GM18499 (cell line): Measurements from ENCODE around the gene PTBP3.
"Not testable (repeated sequence)": the region's sequence is repeated elsewhere in the genome, so short reads cannot be mapped to it uniquely, and the experiment has no call there.

ENCODE experiments used
- ATAC-seq: cut with Tn5 transposase; IDR thresholded peaks from one replicate; pipeline ENCODE4 v1.9.1; 2021; ENCODE audit warnings: moderate number of reproducible peaks; ENCODE audit not compliant: insufficient read depth, unreplicated experiment

Gene PTBP3

DNA sequence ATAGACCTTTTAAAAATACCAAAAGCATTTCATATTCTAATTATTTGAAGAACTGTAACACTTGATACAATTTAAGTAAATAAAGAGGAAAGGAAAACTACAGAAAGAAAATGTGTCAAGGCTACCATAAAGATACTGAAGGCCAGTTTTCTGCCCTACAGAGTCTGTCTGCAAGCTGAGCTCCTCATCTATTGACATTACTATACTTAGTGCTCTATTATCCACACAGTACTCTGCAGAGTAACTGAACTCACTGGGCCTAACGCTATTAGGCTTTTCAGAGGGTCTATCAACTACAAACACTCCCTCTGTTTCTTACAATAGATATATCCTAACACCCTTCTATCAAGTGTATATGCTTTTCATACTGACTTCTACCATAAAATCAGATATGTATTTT lies 101.2 kb downstream of the PTBP3 start:
- no peak for ATAC-seq

DNA sequence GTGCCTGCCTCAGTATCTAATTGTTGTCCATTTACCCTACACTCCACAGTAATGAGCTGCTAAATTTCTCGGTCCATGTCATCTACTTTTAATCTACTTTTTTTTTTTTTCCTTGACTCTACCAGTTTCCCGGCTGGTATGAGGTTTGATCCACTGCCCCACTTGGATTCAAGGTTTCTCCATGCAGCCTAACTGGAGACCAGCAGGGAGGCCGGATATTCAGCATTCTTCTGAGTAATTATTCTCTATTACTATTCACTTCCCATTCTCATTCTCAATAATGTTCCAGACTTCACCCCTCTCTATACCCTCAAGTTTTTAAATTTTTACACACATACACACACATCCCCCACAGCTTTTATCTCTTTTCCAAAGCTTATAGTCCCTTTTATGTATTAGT lies 107.3 kb downstream of the PTBP3 start:
- ATAC-seq: no peak

DNA sequence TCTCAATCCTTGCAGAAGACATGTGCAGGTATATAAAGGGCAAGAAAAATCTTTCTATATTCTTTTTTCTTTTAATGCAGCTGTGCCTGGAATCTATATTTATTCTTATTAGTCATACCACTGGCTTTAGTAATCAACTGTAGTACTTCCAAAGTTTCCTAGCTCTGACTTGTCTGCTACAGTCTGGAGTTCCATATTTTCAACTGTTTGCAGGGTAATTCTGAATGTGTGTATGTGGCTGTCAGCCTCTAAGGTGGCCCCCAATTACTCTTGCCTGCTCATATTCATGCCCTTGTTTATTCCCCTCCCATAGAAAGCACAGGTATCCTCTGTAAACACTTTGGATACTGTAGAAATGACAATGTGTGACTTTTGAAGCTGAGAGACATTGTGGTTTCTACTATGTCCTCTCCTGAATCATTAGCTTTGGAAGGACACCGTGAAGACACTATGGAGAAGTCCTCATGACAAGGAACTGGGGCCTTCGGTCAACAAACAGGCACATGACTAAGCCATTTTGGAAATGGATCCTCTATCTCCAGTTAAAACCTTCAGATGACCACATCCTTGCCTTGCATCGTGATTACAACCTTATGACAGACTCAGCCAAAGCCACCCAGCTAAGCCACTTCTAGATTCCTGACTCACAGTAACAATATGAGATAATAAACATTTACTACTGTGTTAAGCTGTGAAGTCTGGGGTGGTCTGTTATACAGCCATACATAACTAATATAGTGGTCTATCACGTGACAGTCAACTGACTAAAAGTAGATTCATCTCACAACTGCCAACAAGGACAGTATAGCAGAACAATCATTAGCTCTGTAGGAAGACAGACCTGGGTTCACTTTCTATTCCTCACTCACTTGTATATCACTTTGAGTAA lies 108.8 kb downstream of the PTBP3 start:
- ATAC-seq: peak; percentile 54

DNA sequence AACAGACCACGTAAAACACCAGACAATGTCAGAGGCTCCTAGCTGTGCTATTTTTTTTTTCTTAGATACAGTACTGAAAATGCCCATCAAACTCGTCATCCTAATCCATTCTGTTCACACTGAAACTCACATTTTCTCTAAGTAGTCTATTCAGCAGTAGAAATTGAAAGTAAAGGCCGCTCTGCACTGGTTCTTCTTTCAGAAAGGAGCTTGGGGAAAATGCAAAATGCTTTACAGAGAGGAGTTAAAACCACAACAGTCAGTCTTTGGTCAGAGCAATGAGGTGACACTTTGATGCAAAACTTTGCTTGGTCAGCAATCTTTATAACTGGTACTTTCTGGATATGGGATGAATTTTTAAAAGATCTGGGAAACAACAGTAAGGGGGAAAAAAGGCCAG lies 114.5 kb downstream of the PTBP3 start:
- ATAC-seq: peak; percentile 82

DNA sequence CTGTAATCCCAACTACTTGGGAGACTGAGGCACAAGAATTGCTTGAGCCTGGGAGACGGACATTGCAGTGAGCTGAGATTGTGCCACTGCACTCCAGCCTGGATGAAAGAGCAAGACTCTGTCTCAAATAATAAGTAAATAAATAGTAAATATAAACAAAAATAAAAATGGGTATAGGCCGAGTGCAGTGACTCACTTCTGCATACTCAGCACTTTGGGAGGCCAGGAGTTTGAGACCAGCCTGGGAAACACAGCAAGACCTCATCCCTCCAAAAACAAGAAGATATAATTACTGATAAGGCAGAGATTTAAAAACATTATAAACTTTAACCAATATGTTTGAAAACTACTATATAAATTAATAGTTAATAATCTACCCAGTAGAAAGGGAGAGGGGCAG lies 120.5 kb downstream of the PTBP3 start:
- ATAC-seq: no peak

DNA sequence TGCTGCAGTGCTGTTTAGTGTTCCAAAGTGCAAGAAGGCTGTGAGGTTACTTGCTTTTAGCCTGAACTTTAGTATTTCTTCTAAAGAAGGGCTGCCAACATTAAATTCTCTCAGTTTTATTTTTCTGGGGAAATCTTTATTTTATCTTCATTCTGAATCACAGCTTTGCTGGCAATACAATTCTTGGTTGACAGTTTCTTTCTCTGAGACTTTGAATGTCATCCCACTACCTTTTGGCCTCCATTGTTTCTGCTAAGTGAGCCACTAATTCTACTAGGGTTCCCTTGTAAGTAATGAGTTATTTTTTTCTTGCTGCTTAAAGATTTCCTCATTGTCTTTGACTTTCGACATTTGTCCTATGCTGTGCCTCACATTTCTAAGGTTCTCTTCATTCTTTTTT lies 126.0 kb downstream of the PTBP3 start:
- ATAC-seq: no peak

DNA sequence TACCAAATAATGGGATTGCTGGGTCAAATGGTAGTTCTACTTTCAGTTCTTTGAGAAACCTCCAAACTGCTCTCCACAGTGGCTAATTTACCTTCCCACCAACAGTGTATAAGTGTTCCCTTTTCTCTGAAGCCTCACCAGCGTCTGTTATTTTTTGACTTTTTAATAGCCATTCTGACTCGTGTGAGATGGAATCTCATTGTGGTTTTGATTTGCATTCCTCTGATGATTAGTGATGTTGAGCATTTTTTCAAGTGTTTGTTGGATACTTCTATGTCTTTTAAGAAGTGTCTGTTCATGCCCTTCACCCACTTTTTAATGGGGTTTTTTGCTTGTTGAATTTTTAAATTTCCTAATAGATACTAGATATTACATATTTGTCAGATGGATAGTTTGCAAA lies 129.9 kb downstream of the PTBP3 start:
- ATAC-seq: no peak

DNA sequence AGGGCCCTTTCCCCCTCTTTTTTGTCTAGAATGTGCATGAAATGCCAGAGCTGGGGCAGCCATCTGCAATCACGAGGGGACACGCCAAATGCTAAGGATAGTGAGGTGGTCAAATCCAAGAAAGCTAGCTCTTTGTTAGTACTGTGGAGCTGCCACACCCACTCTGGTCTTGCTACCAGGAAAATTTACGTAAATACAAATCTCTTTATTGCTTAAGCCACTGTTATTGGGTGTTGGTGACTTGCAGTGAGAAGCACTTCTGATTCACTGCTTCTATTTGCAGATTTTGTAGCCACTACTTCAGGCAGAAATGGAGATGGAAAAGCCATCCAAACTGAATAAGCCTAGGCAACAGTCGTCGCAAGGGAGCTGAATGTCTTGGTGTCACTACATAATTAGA lies 132.7 kb downstream of the PTBP3 start:
- ATAC-seq: no peak

DNA sequence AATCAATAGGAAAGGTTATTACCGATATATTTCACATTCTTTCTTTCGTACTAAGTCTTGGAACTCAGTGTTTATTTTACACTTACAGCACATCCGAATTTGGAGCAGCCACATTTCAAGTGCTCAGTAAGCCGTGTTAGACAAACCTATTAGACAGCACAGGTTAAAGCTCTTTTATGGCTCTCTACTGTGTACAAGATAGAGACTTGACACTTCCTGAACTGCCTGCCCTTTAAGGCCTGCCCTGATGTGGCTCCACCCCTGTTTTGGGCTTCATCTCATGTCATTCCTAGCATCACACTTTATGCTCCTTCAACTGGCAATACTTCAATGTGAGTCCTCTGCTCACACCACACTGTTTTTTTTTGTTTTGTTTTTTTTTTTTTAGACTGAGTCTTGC lies 134.8 kb downstream of the PTBP3 start:
- ATAC-seq: no peak

DNA sequence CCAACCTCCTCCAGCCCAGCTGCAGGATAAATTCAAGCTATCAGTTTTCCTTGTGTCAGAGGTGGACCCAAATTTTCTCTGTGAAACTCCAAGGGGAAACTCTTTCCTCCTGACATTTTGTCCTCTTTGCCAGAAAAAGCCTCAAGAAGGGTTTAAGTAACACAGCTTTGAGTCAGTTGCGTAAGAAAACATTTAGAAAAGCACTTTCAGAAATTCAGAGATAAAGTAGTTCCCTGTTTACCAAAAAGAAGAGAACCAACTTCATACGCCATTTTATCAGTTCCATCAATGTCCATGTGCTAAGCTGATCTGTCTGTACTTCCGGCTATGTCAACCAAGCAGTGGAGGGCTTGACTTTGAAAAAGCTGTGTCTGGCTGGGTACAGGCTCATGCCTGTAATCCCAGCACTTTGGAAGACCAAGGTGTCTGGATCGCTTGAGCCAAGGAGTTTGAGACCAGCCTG lies 138.4 kb downstream of the PTBP3 start:
- no peak for ATAC-seq

DNA sequence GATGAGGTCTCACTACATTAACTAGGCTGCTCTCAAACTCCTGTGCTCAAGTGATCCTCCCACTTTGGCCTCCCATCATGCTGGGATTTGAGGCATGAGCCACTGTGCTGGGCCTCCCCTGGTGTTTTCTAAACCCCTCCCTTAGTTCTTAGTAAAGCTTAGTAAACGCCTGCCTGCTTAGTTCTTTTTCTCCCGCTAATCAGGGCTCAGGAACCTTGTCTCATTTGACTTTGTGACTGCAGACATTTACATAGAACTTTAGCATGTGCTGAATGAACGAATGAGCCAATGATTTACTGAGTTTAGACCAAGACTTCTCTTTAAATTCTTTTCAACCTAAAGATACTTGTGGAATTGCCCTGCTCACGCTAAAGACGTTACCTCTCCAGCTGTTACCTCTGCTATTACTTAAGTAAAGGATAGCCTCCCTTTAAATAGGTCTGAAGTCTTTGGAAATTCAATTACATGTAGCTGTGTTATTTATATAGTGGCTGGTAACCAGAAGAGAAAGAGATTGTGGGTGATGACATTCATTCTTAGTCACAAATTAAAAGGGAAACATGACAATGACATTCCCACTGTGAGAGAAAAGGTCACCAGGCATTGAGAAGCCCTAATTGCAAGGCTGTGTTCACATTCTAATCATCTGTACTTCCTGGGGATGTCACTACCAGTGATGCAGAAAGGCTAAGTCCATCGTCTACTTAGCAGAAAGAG lies 139.7 kb downstream of the PTBP3 start:
- no peak for ATAC-seq

DNA sequence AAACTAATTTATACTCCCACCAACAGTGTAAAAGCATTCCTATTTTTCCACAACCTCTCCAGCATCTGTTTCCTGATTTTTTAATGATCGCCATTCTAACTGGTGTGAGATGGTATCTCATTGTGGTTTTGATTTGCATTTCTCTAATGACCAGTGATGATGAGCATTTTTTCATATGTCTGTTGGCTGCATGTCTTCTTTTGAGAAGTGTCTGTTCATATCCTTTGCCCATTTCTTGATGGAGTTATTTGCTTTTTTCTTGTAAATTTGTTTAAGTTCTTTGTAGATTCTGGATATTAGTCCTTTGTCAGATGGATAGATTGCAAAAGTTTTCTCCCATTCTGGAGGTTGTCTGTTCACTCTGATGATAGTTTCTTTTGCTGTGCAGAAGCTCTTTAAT lies 143.1 kb downstream of the PTBP3 start:
- ATAC-seq: not testable (repeated sequence)

DNA sequence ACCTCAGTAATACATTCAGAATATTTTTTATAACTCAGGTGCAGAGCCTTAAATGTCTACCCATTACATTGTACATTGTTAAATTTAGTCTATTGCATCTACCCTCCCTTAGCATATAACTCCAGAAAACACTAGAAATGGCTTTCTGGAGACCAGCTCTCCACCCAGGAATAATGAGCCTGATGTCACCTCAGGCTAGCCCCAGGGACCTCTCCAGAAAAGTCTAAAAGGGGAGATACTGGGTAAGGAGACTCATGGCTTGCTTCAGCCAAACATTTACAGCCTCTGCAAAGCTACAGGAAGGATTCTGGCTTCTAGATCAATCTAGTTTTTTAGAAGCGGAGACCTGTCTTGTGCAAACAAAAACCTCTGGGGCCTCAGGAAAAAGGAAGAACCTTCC lies 144.5 kb downstream of the PTBP3 start:
- no peak for ATAC-seq

DNA sequence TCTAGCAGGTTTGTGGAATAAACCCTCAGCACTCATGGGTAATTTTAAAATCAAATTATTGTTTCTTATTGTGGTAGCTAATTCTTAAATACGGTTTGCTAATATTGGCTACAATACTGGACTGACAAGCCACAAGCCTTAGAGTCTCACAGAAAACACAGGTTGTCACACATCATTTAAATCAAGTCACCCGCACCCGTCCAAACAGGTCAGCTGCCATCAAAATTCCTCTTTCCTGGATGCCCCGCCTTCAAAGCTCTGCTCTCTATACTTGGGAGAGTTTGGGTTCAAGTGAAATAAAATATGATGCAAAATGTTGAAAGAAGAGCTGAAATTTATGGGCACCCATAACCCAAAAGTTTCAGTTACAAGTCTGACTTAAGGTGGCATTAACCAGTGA lies 146.0 kb downstream of the PTBP3 start:
- ATAC-seq: no peak

DNA sequence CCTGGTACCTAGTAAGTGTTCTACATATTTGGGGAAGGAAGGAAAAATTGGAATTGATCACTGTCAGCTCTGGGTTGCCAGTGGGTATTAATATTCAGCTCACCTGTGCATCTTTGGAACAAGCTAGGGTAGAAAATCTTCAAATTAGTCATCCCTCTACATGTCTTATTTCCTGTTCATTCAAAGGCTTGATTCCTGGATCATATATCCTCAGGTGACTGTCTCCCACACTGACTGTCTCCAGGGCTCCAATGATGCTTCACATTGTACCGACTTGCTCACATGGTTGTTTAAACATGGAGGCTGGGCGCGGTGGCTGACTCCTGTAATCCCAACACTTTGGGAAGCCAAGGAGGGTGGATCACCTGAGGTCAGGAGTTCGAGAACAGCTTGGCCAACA lies 146.7 kb downstream of the PTBP3 start:
- no peak for ATAC-seq

DNA sequence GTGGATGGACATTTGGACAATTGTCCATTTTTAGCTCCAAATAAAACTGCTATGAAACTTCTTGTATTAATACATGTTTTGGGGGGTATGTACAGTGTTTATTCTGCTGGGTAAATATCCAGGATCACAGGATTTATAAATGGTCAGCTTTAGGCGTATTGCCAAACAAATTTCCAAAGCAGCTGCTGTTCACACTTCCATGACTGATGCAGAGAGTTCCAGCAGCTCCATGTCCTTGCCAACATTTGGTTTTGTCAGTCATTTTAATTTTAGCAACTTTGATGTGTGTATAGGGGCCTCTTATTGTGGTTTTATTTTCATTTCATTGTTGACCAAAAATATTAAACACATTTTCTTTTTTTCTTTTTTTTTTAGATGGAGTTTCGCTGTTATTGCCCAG lies 148.5 kb downstream of the PTBP3 start:
- no peak for ATAC-seq

DNA sequence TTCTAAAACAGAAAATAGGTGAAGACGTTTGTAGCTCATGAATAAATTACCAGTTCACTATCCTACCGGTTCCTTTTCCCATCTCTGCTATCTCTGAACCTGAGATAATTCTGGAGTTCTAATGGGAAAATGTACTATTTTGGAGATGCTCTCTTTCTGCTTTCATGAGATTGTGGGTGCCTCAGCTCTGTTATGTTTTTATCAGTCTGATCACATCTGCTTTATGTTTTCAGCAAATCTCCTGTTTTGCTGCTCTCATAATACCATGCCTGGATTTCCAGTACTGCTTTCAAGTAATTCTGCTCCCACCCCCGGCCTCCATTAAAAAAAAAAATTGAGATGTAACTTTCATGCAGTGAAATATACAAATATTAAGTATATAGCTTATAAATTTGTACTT lies 149.2 kb downstream of the PTBP3 start:
- no peak for ATAC-seq

DNA sequence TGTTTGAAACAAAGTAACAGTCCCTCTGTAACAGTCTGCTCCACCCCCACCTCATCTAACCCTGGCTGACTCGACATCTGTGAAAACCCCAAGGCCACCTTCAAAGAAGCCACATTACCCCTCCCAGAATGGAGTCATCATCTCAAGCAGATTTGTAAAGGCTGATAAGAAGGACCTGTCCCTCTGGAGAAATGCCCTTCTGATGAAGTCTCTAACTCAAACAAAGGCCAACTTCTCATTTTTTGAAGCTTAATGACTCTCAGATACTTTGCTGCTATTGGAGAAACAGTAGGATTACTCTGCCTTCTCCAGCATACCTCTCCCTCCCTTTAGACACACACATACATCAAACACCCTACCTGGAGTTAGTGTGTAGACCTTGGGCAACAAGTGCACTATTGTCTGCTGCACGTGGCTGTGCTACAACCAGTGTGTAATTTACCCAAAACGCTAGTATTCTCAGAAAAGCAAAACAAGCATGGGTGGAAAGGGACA lies 153.0 kb downstream of the PTBP3 start:
- no peak for ATAC-seq

DNA sequence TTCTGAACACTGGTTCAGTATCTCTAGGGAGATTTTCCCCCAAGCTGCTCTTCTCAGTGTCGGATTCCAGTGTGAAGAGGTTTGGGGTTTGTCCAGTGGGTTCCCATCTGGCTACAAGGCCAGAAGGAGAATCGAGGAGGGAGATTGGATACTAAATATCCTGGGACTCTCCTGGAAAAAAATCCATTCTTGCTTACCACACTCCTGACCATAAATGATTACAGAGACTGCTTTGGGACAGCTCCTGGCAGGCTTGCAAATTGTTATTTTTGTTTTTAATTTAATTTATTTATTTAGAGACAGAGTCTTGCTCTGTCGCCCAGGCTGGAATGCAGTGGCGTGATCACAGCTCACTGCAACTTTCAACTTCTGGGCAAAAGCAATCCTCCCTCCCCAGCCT lies 153.6 kb downstream of the PTBP3 start:
- ATAC-seq: no peak

DNA sequence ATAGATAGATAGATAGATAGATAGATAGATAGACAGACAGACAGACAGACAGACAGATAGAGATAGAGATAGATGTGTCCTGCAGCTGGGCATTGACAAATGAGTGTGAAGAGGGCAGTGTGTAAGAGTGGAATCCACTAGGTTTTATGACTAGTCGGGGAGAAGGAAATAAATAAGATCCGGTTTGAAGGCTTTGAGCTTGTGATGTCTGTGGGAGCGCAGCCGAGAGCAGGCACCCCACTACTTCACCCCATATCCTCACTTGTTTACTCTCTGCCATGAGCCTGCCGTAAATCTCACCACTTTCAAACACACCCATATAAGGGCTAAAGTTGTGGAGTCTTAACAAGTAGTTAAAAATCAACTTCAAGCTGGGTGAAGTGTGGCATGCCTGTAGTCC lies 156.9 kb downstream of the PTBP3 start:
- ATAC-seq: no peak

DNA sequence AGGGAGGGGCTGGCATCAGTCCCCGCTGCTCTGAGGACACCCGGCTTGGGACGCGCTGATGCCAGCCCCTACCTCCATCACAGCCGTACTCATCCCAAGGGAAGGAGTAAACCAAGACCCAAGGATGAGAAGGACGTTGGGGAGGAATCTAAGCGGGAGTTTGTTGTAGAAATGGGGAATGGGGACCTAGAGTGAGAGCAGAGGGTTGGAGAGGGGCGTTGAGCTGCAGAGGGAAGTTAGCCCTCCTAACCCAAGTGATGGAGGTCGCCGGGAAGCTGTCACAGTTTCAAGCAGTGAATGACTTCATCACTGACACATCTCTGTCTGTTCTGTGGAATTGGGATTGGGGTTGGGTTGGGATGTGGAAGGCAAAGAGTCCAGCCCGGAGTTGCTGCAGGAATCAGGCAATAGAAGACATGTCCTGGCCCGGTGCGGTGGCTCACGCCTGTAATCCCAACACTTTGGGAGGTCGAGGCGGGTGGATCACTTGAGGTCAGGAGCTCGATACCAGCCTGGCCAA lies 157.6 kb downstream of the PTBP3 start:
- ATAC-seq: no peak
